Measurements from ENCODE around the gene KIF5A.

Gene KIF5A

GRCh38 chr12:57631566-57632072 lies 81.8 kb downstream of the KIF5A start:
- no peak overlapping the region for H3K4me3 ChIP-seq (replicated peaks; ENCODE audit: low read depth, low read length)
- DNase-seq (ENCODE audit: low read depth), result no peak
- TF ChIP-seq CTCF (IDR thresholded peaks at IDR 0.05; ENCODE audit: low read length, missing control alignments), result no peak

GRCh38 chr12:57632073-57632957 lies 82.5 kb downstream of the KIF5A start:
- no peak for DNase-seq (ENCODE audit: low read depth)
- TF ChIP-seq CTCF (IDR thresholded peaks at IDR 0.05; ENCODE audit: low read length, missing control alignments), result no peak
- H3K4me3 ChIP-seq (replicated peaks; ENCODE audit: low read depth, low read length), result peak overlapping the region; percentile 51

GRCh38 chr12:57632958-57633840 lies 83.4 kb downstream of the KIF5A start, which contains the start of gene B4GALNT1:
TSS of gene B4GALNT1 (minus strand) at chr12:57633201. CDS start at chr12:57632132, 1,069 bp downstream.
- peak; percentile 64 for TF ChIP-seq CTCF (IDR thresholded peaks at IDR 0.05; ENCODE audit: low read length, missing control alignments)
- H3K4me3 ChIP-seq (replicated peaks; ENCODE audit: low read depth, low read length), result peak within 1 kb of the TSS; percentile 51
- peak; percentile 53 for DNase-seq (ENCODE audit: low read depth)

Data from fibroblast of pulmonary artery (primary cell).